ENCODE measurements around the gene EIF3K. TPM values are rescaled to one million over a fixed set of nuclear protein-coding genes. Genes with fewer than 3 reads are reported as not detected.

The EIF3K gene
- 695 to 942 TPM (median 726 TPM) in 5 replicates for total RNA-seq (2022; extraction: Qiagen RNA extraction)

GRCh38 chr19:38618590-38619360 is at the start of gene EIF3K:
EIF3K (plus strand) TSS chr19:38619188; CDS start chr19:38619269, 81 bp downstream.

GRCh38 chr19:38617764-38618589 is 1.0 kb upstream of the EIF3K start, which contains the start of gene MAP4K1:
MAP4K1 (minus strand) TSS chr19:38617953; CDS start chr19:38617895, 58 bp downstream.

GRCh38 chr19:38647368-38647965 is 28.5 kb downstream of the EIF3K start, which contains the start of gene ACTN4:
ACTN4 (plus strand) TSS chr19:38647649; CDS start chr19:38647746, 97 bp downstream.

Other genes with a start within 250 kb of the EIF3K start
- gene PSMD8, start 244.6 kb upstream of the EIF3K start, total RNA-seq (2022; extraction: Qiagen RNA extraction): 451 to 530 TPM (median 488 TPM) in 5 replicates
- 0.08 to 0.47 TPM (median 0.29 TPM) in 5 replicates for gene GGN, start 231.2 kb upstream of the EIF3K start, total RNA-seq (2022; extraction: Qiagen RNA extraction)
- 1.7 to 2.7 TPM (median 2.5 TPM) in 5 replicates for gene SPRED3, start 230.5 kb upstream of the EIF3K start, total RNA-seq (2022; extraction: Qiagen RNA extraction)
- 16.9 to 27.2 TPM (median 24.5 TPM) in 5 replicates for gene FAM98C, start 216.1 kb upstream of the EIF3K start, total RNA-seq (2022; extraction: Qiagen RNA extraction)
- gene RASGRP4, start 193.0 kb upstream of the EIF3K start, total RNA-seq (2022; extraction: Qiagen RNA extraction): 0.05 to 0.06 TPM in 2 of 5 replicates, not detected in the others
- gene RYR1, start 185.5 kb upstream of the EIF3K start, total RNA-seq (2022; extraction: Qiagen RNA extraction): 5.2 to 6.8 TPM (median 6.4 TPM) in 5 replicates
- 0.62 to 2.4 TPM (median 1.2 TPM) in 5 replicates for gene MAP4K1, start 1.2 kb upstream of the EIF3K start, total RNA-seq (2022; extraction: Qiagen RNA extraction)
- 1,021 to 1,126 TPM (median 1,096 TPM) in 5 replicates for gene ACTN4, start 28.5 kb downstream of the EIF3K start, total RNA-seq (2022; extraction: Qiagen RNA extraction)
- 4.9 to 7.4 TPM (median 6.4 TPM) in 5 replicates for gene CAPN12, start 125.3 kb downstream of the EIF3K start, total RNA-seq (2022; extraction: Qiagen RNA extraction)
- 0.29 to 0.43 TPM (median 0.38 TPM) in 3 of 5 replicates, not detected in the others for gene LGALS7, start 154.3 kb downstream of the EIF3K start, total RNA-seq (2022; extraction: Qiagen RNA extraction)
- 0.23 to 0.69 TPM (median 0.54 TPM) in 4 of 5 replicates, not detected in the other for gene LGALS7B, start 170.0 kb downstream of the EIF3K start, total RNA-seq (2022; extraction: Qiagen RNA extraction)
- gene LGALS4, start 193.8 kb downstream of the EIF3K start, total RNA-seq (2022; extraction: Qiagen RNA extraction): 0.17 to 0.68 TPM (median 0.59 TPM) in 5 replicates
- 256 to 422 TPM (median 284 TPM) in 5 replicates for gene ECH1, start 212.6 kb downstream of the EIF3K start, total RNA-seq (2022; extraction: Qiagen RNA extraction)
- gene HNRNPL, start 230.8 kb downstream of the EIF3K start, total RNA-seq (2022; extraction: Qiagen RNA extraction): 329 to 371 TPM (median 352 TPM) in 5 replicates